ENCODE measurements around the gene CFAP210. TPM values are rescaled to one million over a fixed set of nuclear protein-coding genes. Genes with fewer than 3 reads are reported as not detected.

Gene CFAP210
- total RNA-seq, 1 experiment from 2014 or later: 0.94 TPM

GRCh38 chr2:169613876-169614275, 80.3 kb downstream of the CFAP210 start:
- no CpG with 5 or more reads among the region's 2 CpGs for WGBS (ENCODE audit: extremely low coverage, insufficient read length, low lambda C conversion rate)
- Histone ChIP-seq H4K5ac (ENCODE audit: insufficient read length, low read depth, low read length) (no peak overlapping the region), H3K79me1 (ENCODE audit: insufficient read depth, low read depth, low read length, poor library complexity, severe bottlenecking) (no peaks in the 10 kb centered on the region), H3K56ac (ENCODE audit: insufficient read length, low read depth, low read length) (no peak overlapping the region), H3K23ac (ENCODE audit: insufficient read length, low read depth, low read length) (no peak overlapping the region), H2BK20ac (ENCODE audit: low read depth, low read length, poor library complexity, severe bottlenecking) (no peak overlapping the region), H4K91ac (ENCODE audit: insufficient read length, low read depth, low read length) (no peak overlapping the region), H3K18ac (ENCODE audit: insufficient read length, low read depth, low read length) (no peak overlapping the region), H3K23me2 (ENCODE audit: insufficient read length, low read depth, low read length, poor library complexity, severe bottlenecking) (no peaks in the 10 kb centered on the region), H2AK5ac (ENCODE audit: insufficient read length, low read length) (no peak overlapping the region), H3K79me2 (ENCODE audit: insufficient read depth, low read length) (no peaks in the 10 kb centered on the region; the same call in 1 of the 2 replicates), H3K14ac (ENCODE audit: insufficient read depth, low read length) (no peak overlapping the region), H3K9me3 (ENCODE audit: control insufficient read depth, low read depth, low read length) (no peaks in the 10 kb centered on the region), H3K4ac (ENCODE audit: low read depth, low read length) (no peak overlapping the region), H2BK120ac (ENCODE audit: low read depth, low read length, poor library complexity, severe bottlenecking) (no peak overlapping the region), H3K4me2 (ENCODE audit: insufficient read depth, insufficient read length, low read length) (no peak overlapping the region), H2BK15ac (ENCODE audit: low read depth, low read length) (no peak overlapping the region), H4K20me1 (ENCODE audit: control insufficient read depth, insufficient read depth, insufficient read length) (no peaks in the 10 kb centered on the region), H2AFZ (ENCODE audit: low read length) (no peak overlapping the region), H3T11ph (ENCODE audit: low read length) (no peak overlapping the region), H2BK12ac (ENCODE audit: insufficient read length, low read depth, low read length) (no peak overlapping the region), H2BK5ac (ENCODE audit: insufficient read length, low read length) (no peak overlapping the region), H4K8ac (replicated peaks; ENCODE audit: insufficient read length, low read depth, low read length) (no peak overlapping the region), H3K27ac (ENCODE audit: insufficient read length, low read depth, low read length) (no peak overlapping the region), H3K27me3 (ENCODE audit: insufficient read depth, low read length) (no peaks in the 10 kb centered on the region), H3K9ac (ENCODE audit: extremely low read depth, insufficient read length, low read length) (no peak overlapping the region), H3K4me1 (ENCODE audit: insufficient read depth, low read length) (no peaks in the 10 kb centered on the region)
- H3K4me1 Mint-ChIP-seq: no peaks in the 10 kb centered on the region
- peaks cover 72 to 94% (median 93%) of the 10 kb centered on the region in 3 experiments for H3K36me3 Mint-ChIP-seq (ENCODE audit: insufficient read depth in 1 of 3, low read depth in 3 of 3)
- no peak overlapping the region for H3K27ac Mint-ChIP-seq
- DNase-seq: no peak
- peaks cover 9% of the 10 kb centered on the region in 2 experiments for H3K9me3 Mint-ChIP-seq
- H3K27me3 Mint-ChIP-seq (ENCODE audit: low read depth): no peaks in the 10 kb centered on the region
- TF ChIP-seq CTCF (conservative IDR thresholded peaks at IDR 0.05): no peak
- H3K4me3 Mint-ChIP-seq: no peak overlapping the region

Data from H9 (cell line).